Neural progenitor cell (in vitro differentiated cells): ENCODE results near the gene ZNF831. TPM values are rescaled to one million over a fixed set of nuclear protein-coding genes. Genes with fewer than 3 reads are reported as not detected.

Source experiments
- DNase-seq: peaks from one replicate; pipeline ENCODE4 v3.0.0-alpha.2; 2016; ENCODE audit warnings: low spot score
- H2AFZ ChIP-seq: fragments of 200-600 bp; sonication (generic); replicated peaks from 2 replicates; pipeline ENCODE4 v1.6.1; 2016; ENCODE audit warnings: antibody characterized with exemption
- H3F3A ChIP-seq: fragments of 200-600 bp; sonication (generic); 2 replicates; pipeline ENCODE4 v1.6.1; 2016; ENCODE audit warnings: antibody characterized with exemption, low read depth
- H3K27ac ChIP-seq: fragments of 200-600 bp; sonication (generic); 2 replicates; pipeline ENCODE4 v1.5.1; 2016; ENCODE audit warnings: mild to moderate bottlenecking
- H3K27me3 ChIP-seq: fragments of 200-600 bp; sonication (generic); 2 replicates; pipeline ENCODE4 v1.6.1; 2016; ENCODE audit warnings: mild to moderate bottlenecking, moderate library complexity
- H3K36me3 ChIP-seq: fragments of 200-600 bp; sonication (generic); 2 replicates; pipeline ENCODE4 v1.5.1; 2016
- H3K4me1 ChIP-seq: fragments of 200-600 bp; sonication (generic); 2 replicates; pipeline ENCODE4 v1.6.1; 2016; ENCODE audit warnings: mixed run types
- H3K4me2 ChIP-seq: fragments of 200-600 bp; sonication (generic); 2 replicates; pipeline ENCODE4 v1.6.1; 2016
- H3K4me3 ChIP-seq: fragments of 200-600 bp; sonication (generic); 2 replicates; pipeline ENCODE4 v1.5.1; 2016
- H3K79me2 ChIP-seq: fragments of 200-600 bp; sonication (generic); 2 replicates; pipeline ENCODE4 v1.6.1; 2016; ENCODE audit warnings: low read depth
- H3K9ac ChIP-seq: fragments of 200-600 bp; sonication (generic); 2 replicates; pipeline ENCODE4 v1.6.1; 2016
- H3K9me3 ChIP-seq: fragments of 200-600 bp; sonication (generic); 2 replicates; pipeline ENCODE4 v1.5.1; 2016; ENCODE audit warnings: low read depth
- H4K20me1 ChIP-seq: fragments of 200-600 bp; sonication (generic); 2 replicates; pipeline ENCODE4 v1.6.1; 2016; ENCODE audit warnings: low read depth
- H3K27ac Mint-ChIP-seq: 3 replicates; pipeline ENCODE4 v1.8.0; 2021; ENCODE audit warnings: mixed read lengths
- H3K27me3 Mint-ChIP-seq: 2 replicates; pipeline ENCODE4 v1.8.0; 2022; ENCODE audit warnings: low read depth, mild to moderate bottlenecking, inconsistent platforms, moderate library complexity, mixed read lengths; ENCODE audit not compliant: insufficient read depth
- H3K36me3 Mint-ChIP-seq: 3 replicates; pipeline ENCODE4 v1.8.0; 2021; ENCODE audit warnings: mixed read lengths
- H3K4me1 Mint-ChIP-seq: 3 replicates; pipeline ENCODE4 v1.8.0; 2021; ENCODE audit warnings: mixed read lengths
- H3K4me3 Mint-ChIP-seq: 3 replicates; pipeline ENCODE4 v1.8.0; 2021; ENCODE audit warnings: mild to moderate bottlenecking, moderate library complexity, mixed read lengths
- H3K9me3 Mint-ChIP-seq: 3 replicates; pipeline ENCODE4 v1.8.0; 2020; ENCODE audit warnings: mixed read lengths
- EZH2 ChIP-seq: fragments of 200-600 bp; sonication (generic); IDR thresholded peaks from 2 replicates; pipeline ENCODE4 v1.6.1; 2017; ENCODE audit warnings: antibody characterized with exemption, mild to moderate bottlenecking, moderate library complexity
- EZH2phosphoT487 ChIP-seq: fragments of 200-600 bp; sonication (generic); IDR thresholded peaks from 2 replicates; pipeline ENCODE4 v1.6.1; 2017; ENCODE audit warnings: antibody characterized with exemption
- total RNA-seq: library from RNA; depleted of rRNA; stranded (reverse); fragments of >200 nt; gene quantifications from 2 replicates; pipeline ENCODE4 v1.2.3, GENCODE V29; 2015; ENCODE audit warnings: low replicate concordance
- TF ChIP-seq, protein P1 (sequence below): fragments of 200-600 bp; sonication (generic); IDR thresholded peaks from 2 replicates; pipeline ENCODE4 v1.5.1; 2017; ENCODE audit warnings: antibody characterized with exemption, mild to moderate bottlenecking

The ZNF831 gene
- total RNA-seq, 1 donor from 2014 or later = not detected

DNA sequence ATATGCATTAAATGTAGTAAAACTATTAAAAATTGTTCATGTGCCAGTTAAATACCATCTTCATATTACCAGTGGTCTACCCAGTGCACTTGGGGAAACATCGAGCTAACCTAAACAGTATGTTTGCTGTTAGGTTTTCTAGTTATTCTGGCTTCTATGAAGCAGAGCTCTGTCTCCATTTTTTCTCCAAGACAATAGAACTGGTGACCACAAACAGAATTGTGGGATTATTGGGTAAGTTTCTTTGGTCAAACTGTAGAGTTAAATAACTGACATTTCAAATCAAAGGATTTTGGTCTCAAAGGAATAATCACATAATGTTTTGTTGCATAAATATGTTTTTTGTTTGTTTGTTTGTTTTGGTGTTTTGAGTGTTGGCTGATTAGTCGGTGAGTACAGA is 96.3 kb downstream of the ZNF831 start:
- H3K27me3 ChIP-seq = peaks cover 11% of the 10 kb centered on the region
- TF ChIP-seq EZH2phosphoT487 (no peak), EZH2 (no peak)
- TF ChIP-seq, protein P1, sequence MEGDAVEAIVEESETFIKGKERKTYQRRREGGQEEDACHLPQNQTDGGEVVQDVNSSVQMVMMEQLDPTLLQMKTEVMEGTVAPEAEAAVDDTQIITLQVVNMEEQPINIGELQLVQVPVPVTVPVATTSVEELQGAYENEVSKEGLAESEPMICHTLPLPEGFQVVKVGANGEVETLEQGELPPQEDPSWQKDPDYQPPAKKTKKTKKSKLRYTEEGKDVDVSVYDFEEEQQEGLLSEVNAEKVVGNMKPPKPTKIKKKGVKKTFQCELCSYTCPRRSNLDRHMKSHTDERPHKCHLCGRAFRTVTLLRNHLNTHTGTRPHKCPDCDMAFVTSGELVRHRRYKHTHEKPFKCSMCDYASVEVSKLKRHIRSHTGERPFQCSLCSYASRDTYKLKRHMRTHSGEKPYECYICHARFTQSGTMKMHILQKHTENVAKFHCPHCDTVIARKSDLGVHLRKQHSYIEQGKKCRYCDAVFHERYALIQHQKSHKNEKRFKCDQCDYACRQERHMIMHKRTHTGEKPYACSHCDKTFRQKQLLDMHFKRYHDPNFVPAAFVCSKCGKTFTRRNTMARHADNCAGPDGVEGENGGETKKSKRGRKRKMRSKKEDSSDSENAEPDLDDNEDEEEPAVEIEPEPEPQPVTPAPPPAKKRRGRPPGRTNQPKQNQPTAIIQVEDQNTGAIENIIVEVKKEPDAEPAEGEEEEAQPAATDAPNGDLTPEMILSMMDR = no peak
- no peaks in the 10 kb centered on the region for H3K4me1 Mint-ChIP-seq

DNA sequence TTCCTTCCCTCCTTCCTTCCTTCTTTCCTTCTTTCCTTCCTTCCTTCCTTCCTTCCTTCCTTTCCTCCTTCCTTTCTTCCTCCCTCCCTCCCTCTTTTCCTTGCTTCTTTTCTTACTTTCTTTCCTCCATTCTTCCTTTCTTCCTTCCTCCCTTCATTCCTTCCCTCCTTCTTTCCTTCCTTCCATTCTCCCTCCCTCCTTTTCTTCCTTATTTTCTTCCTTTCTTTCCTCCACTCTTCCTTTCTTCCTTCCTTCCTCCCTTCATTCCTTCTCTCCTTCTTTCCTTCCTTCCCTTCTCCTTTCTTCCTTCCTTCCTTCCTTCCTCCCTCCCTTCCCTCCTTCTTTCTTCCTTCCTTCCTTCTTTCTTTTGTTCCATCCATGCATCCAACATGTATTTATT is 101.7 kb downstream of the ZNF831 start:
- Mint-ChIP-seq H3K27me3 (peaks cover 23% of the 10 kb centered on the region), H3K9me3 (no peaks in the 10 kb centered on the region), H3K4me3 (no peak overlapping the region), H3K27ac (no peak overlapping the region), H3K4me1 (peaks cover 19% of the 10 kb centered on the region), H3K36me3 (no peaks in the 10 kb centered on the region)
- H3K4me3 ChIP-seq = no peak overlapping the region
- H3K27ac ChIP-seq = no peak overlapping the region
- no peaks in the 10 kb centered on the region for H3K9me3 ChIP-seq
- peaks cover 24% of the 10 kb centered on the region for H3K4me1 ChIP-seq
- H3K9ac ChIP-seq = no peak overlapping the region
- TF ChIP-seq EZH2phosphoT487 = no peak
- TF ChIP-seq, protein P1 = no peak
- no peak for TF ChIP-seq EZH2
- no peaks in the 10 kb centered on the region for H4K20me1 ChIP-seq
- H3F3A ChIP-seq = peaks cover 23% of the 10 kb centered on the region
- H3K36me3 ChIP-seq = no peaks in the 10 kb centered on the region
- H3K27me3 ChIP-seq = peaks cover 14% of the 10 kb centered on the region
- DNase-seq = no peak
- no peak overlapping the region for H2AFZ ChIP-seq
- H3K4me2 ChIP-seq = no peak overlapping the region
- no peaks in the 10 kb centered on the region for H3K79me2 ChIP-seq

More for the DNA sequence above, 96.3 kb downstream of the ZNF831 start:
- no peak overlapping the region for H3K4me3 ChIP-seq
- H3K79me2 ChIP-seq = no peaks in the 10 kb centered on the region
- no peak overlapping the region for H3K4me2 ChIP-seq
- no peak overlapping the region for H3K27ac Mint-ChIP-seq
- no peaks in the 10 kb centered on the region for H3K9me3 ChIP-seq
- no peak overlapping the region for H3K9ac ChIP-seq
- no peaks in the 10 kb centered on the region for H4K20me1 ChIP-seq
- DNase-seq = no peak
- no peaks in the 10 kb centered on the region for H3K9me3 Mint-ChIP-seq
- H3K36me3 Mint-ChIP-seq = no peaks in the 10 kb centered on the region
- H3K4me1 ChIP-seq = no peaks in the 10 kb centered on the region
- H3K27me3 Mint-ChIP-seq = peaks cover 3% of the 10 kb centered on the region
- no peak overlapping the region for H3K27ac ChIP-seq
- no peak overlapping the region for H3K4me3 Mint-ChIP-seq
- H3K36me3 ChIP-seq = no peaks in the 10 kb centered on the region
- no peak overlapping the region for H2AFZ ChIP-seq
- no peaks in the 10 kb centered on the region for H3F3A ChIP-seq

DNA sequence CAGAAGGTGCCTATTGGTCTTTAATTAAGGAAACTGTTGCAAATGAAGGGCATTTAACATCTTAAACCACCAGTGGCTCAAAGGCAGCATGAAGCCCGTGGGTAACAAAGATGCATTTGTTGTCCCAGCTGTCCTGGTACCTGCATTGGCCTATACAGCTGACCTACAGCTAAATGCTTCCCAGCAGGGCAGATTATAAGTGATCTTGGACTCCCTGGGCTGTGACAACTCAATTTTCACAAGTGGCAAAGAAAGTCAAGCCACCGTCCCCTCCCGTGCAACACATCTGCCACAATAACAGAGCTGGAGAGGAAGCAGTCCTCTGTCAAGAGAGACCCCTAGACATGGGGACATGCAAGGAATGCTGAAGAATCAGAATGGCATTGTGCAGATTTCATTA is 105.2 kb downstream of the ZNF831 start:
- peaks cover 26% of the 10 kb centered on the region for H3F3A ChIP-seq
- no peaks in the 10 kb centered on the region for H4K20me1 ChIP-seq
- peak overlapping the region; percentile 64 for H3K4me2 ChIP-seq
- no peak overlapping the region for H3K9ac ChIP-seq
- no peaks in the 10 kb centered on the region for H3K9me3 ChIP-seq
- Mint-ChIP-seq H3K9me3 (no peaks in the 10 kb centered on the region), H3K4me3 (peak overlapping the region; percentile 10), H3K36me3 (no peaks in the 10 kb centered on the region), H3K27me3 (peaks cover 23% of the 10 kb centered on the region), H3K4me1 (peaks cover 19% of the 10 kb centered on the region), H3K27ac (no peak overlapping the region)
- no peaks in the 10 kb centered on the region for H3K79me2 ChIP-seq
- peaks cover 24% of the 10 kb centered on the region for H3K4me1 ChIP-seq
- DNase-seq = peak; percentile 13
- no peaks in the 10 kb centered on the region for H3K36me3 ChIP-seq
- no peak for TF ChIP-seq EZH2
- TF ChIP-seq, protein P1 = no peak
- TF ChIP-seq EZH2phosphoT487 = no peak
- H3K27ac ChIP-seq = no peak overlapping the region
- peaks cover 11% of the 10 kb centered on the region for H3K27me3 ChIP-seq
- H3K4me3 ChIP-seq = peak overlapping the region; percentile 4
- no peak overlapping the region for H2AFZ ChIP-seq
